Mucosa of descending colon (tissue), 3 donors: Measurements from ENCODE around the gene TBCEL. TPM values are rescaled to one million over a fixed set of nuclear protein-coding genes. Genes with fewer than 3 reads are reported as not detected.
A peak's percentile ranks its signal among the peaks of the same experiment; 100 is the strongest.

Experiments
- ATAC-seq: fragments of 200-7000 bp; cut with Tn5 transposase; one replicate; pipeline ENCODE4 v1.9.1; 2020; ENCODE audit warnings: mild to moderate bottlenecking, moderate library complexity
- DNase-seq, 3 donors: peaks; one replicate each; pipeline ENCODE4 v3.0.0-alpha.2; 2020
- H3K36me3 ChIP-seq: fragments of 200-600 bp; one replicate; pipeline ENCODE4 v1.8.0; 2021; ENCODE audit warnings: low read depth, mild to moderate bottlenecking
- H3K4me1 ChIP-seq: fragments of 200-600 bp; one replicate; pipeline ENCODE4 v1.8.0; 2021; ENCODE audit warnings: low read depth, mild to moderate bottlenecking
- H3K4me3 ChIP-seq: fragments of 200-600 bp; one replicate; pipeline ENCODE4 v1.8.0; 2021; ENCODE audit warnings: mild to moderate bottlenecking
- H3K9me3 ChIP-seq: fragments of 200-600 bp; one replicate; pipeline ENCODE4 v1.8.0; 2021; ENCODE audit warnings: mild to moderate bottlenecking
- intact Hi-C, 2 donors: fragments of 100-400 bp; cut with DNase I in 1 of 2; cut with micrococcal nuclease in 1 of 2; formaldehyde crosslinking; loops; one replicate each; pipeline versions ENCODE4 v1.11.0 to v1.11.1; 2022; cut with DNase I, micrococcal nuclease
- long read RNA-seq, 2 donors: library from polyadenylated mRNA; unstranded; transcript quantifications; one replicate each; pipeline ENCODE4 v2.0.0, GENCODE V29; 2019 to 2021
- total RNA-seq, 3 donors: library from RNA; stranded (reverse); fragmentation: NEBNext Ultra II Directional in 2 of 3; extraction: Animal tissue kit (Norgen Biotek cat#: 25700) in 2 of 3; gene quantifications; one replicate each; pipeline versions ENCODE4 v1.2.1 to v1.2.4, GENCODE V29; 2021 to 2023
- TF ChIP-seq, protein P1 (sequence below): fragments of 200-600 bp; IDR thresholded peaks from one replicate; pipeline ENCODE4 v1.8.0; 2022; ENCODE audit warnings: antibody characterized with exemption, mild to moderate bottlenecking
- donor health status: DM: no; HTN: no; CAD: no; lungs with moderate emphysema.
- donor health status: DM: no; HTN: no; CAD: no.
- donor health status: DM: no; HTN: yes; CAD: no.

The TBCEL gene
- 10 to 100 TPM; 11.7 to 36.5 (median 12.8) TPM for total RNA-seq
- long read RNA-seq, donor 1, full-length matches to known transcripts, result 5 of 7 reads
- long read RNA-seq, donor 1, partial matches to known transcripts, result 0 of 7 reads
- long read RNA-seq, donor 1, other reads (novel, unspliced or antisense), result 2 of 7 reads
- long read RNA-seq, donor 2, result 0 reads

DNA sequence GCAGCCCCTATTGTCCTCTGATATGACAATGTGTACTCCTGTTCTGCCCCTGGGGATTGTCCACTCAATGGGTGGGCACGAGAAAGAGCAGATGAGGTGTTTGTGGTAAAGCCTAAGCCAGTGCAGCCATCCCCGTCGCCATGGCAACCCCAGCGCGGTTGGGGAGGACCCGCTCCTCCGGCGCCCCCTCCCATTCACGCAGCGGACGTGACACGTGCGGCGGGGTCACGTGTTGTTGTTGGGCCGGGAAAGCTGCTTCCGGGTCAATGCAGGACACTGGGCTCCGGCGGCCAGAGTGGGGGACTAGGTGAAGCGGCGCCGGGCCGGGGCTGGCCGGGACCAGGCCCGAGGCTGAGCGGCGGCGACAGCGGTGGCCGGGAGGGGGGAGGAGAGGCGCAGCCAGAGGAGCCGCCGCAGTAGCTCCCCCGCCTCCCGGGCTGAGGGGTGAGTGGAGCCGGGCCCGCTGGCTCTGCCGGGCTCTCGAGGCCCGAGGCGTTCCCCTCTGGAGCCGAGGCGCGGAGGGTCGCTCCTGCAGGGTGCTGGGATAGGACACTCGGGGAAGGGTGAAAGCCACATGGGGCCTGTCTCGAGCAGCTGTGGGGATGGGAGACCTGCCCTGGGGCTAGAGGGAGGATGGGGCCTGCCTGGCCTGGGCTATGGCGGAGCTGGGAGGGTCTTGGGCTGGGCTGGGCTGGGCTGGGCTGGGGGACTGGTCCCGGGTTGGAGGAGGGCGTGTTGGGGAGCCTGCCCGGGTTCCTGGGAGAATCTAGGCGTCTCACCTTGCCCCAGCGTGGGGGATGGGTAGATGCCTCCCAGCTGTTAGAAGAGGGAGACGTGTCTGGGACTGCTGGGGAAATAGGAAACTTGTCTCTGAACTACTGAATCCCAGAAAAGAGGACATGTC is at the start of gene TBCEL:
TBCEL (plus strand) TSS at position 255 of the 904 bp plus-strand sequence. CDS start 21,589 bp downstream, outside the sequence.
- no peaks in the 10 kb centered on the region for H3K36me3 ChIP-seq
- H3K4me3 ChIP-seq, result peak within 1 kb of the TSS; percentile 35
- no peaks in the 10 kb centered on the region for H3K4me1 ChIP-seq
- intact Hi-C loops, result no loop called here
- DNase-seq (peak; percentile 84 to 87 (median 85)), ATAC-seq (peak; percentile 93)
- TF ChIP-seq, protein P1, sequence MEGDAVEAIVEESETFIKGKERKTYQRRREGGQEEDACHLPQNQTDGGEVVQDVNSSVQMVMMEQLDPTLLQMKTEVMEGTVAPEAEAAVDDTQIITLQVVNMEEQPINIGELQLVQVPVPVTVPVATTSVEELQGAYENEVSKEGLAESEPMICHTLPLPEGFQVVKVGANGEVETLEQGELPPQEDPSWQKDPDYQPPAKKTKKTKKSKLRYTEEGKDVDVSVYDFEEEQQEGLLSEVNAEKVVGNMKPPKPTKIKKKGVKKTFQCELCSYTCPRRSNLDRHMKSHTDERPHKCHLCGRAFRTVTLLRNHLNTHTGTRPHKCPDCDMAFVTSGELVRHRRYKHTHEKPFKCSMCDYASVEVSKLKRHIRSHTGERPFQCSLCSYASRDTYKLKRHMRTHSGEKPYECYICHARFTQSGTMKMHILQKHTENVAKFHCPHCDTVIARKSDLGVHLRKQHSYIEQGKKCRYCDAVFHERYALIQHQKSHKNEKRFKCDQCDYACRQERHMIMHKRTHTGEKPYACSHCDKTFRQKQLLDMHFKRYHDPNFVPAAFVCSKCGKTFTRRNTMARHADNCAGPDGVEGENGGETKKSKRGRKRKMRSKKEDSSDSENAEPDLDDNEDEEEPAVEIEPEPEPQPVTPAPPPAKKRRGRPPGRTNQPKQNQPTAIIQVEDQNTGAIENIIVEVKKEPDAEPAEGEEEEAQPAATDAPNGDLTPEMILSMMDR, result no peak
- H3K9me3 ChIP-seq, result no peaks in the 10 kb centered on the region

DNA sequence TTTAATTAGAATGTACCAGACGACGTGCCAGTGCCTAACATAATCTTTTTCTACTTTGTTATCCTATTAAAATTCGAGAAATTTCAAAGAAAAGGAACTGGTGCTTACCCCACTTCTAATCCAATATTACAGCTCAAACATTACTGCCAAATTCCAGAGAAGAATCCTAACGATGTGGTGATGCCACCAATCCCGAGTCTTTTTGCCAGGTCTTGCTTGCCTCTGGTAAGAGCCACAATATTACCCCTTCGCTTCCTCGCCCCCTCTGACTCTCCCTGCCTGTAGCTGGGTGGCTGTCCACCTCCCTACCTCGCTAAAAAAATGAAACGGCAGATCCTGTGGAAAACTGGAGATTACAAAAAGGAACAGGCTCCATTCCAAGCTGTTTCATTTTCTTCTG is 49.4 kb upstream of the TBCEL start:
- no peaks in the 10 kb centered on the region for H3K4me1 ChIP-seq
- TF ChIP-seq, protein P1, result no peak
- H3K9me3 ChIP-seq, result no peaks in the 10 kb centered on the region
- intact Hi-C loops, result no loop called here
- DNase-seq, result no peak
- ATAC-seq, result no peak
- no peak overlapping the region for H3K4me3 ChIP-seq
- no peaks in the 10 kb centered on the region for H3K36me3 ChIP-seq

- ATAC-seq, result no peak
- H3K9me3 ChIP-seq, result no peaks in the 10 kb centered on the region
- no peak for DNase-seq
- no peaks in the 10 kb centered on the region for H3K36me3 ChIP-seq
- intact Hi-C loops, result no loop called here
- no peak overlapping the region for H3K4me3 ChIP-seq
- no peaks in the 10 kb centered on the region for H3K4me1 ChIP-seq
- TF ChIP-seq, protein P1, result no peak
Measured at GRCh38 chr11:120974965-120975364, 48.9 kb upstream of the TBCEL start.

- TF ChIP-seq, protein P1, result no peak
- Histone ChIP-seq H3K4me3 (no peak overlapping the region), H3K9me3 (no peaks in the 10 kb centered on the region), H3K4me1 (no peaks in the 10 kb centered on the region), H3K36me3 (no peaks in the 10 kb centered on the region)
- intact Hi-C loops, result no loop called here
- ATAC-seq, result no peak
- DNase-seq, result no peak
Measured at GRCh38 chr11:120977266-120978137, 46.4 kb upstream of the TBCEL start.

GRCh38 chr11:120978701-120979100 is 45.2 kb upstream of the TBCEL start:
- intact Hi-C loops, result no loop called here
- TF ChIP-seq, protein P1, result no peak
- no peaks in the 10 kb centered on the region for H3K9me3 ChIP-seq
- no peak for DNase-seq
- H3K36me3 ChIP-seq, result no peaks in the 10 kb centered on the region
- ATAC-seq, result no peak
- H3K4me1 ChIP-seq, result no peaks in the 10 kb centered on the region
- H3K4me3 ChIP-seq, result no peak overlapping the region
